ENCODE results near the gene ZNF219.

The ZNF219 gene

GRCh38 chr14:21084998-21085853 is 13.2 kb downstream of the ZNF219 start:
- DNase-seq, result no peak

DNA sequence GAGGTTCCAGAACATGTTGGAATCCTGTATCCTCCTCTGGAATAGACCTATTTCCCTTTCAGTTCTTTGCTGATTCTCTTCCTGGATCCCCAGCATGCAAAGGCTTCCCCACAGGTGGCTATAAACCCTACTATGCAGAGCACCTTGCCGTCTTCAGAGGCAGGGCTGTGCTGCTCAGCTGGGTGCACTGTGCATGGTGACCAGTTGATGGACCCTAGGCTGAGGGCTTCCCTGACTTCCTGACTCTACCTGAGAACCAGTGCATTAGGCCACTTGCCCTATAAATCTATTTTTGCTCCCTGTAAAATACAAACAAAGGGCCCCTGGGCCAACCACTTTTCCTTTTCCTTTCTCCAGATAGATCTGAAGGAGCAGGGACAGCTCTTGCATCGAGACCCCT is 14.1 kb downstream of the ZNF219 start:
- no peak for DNase-seq

DNA sequence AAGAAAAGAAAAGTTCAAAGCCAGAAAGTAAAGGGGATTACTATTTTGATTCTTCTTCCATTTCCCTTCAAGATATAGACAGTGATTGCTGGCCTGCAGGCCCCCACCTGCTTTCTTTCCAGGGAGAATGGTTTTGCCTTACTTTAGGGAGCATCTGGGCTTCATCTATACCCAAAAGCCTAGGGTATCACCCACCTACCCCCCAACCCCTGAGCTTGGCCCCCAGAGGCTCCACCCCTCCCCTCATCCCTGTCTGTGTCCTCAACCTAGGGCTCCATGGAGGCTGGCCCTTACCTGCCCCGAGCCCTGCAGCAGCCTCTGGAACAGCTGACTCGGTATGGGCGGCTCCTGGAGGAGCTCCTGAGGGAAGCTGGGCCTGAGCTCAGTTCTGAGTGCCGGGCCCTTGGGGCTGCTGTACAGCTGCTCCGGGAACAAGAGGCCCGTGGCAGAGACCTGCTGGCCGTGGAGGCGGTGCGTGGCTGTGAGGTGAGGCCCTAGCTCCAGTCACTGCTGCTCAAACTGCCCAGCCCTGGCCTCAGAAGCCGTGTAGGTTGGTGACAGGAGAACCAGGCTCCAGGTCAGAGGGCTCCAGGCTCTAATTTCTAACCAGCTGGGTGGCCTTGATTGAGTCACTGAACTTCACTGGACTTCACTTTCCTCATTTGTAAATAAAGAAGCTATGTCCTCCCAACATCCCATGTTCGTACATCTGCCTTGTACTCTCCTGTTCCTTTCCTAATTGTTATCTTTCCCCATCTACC is 14.7 kb downstream of the ZNF219 start:
- no peak for DNase-seq

DNA sequence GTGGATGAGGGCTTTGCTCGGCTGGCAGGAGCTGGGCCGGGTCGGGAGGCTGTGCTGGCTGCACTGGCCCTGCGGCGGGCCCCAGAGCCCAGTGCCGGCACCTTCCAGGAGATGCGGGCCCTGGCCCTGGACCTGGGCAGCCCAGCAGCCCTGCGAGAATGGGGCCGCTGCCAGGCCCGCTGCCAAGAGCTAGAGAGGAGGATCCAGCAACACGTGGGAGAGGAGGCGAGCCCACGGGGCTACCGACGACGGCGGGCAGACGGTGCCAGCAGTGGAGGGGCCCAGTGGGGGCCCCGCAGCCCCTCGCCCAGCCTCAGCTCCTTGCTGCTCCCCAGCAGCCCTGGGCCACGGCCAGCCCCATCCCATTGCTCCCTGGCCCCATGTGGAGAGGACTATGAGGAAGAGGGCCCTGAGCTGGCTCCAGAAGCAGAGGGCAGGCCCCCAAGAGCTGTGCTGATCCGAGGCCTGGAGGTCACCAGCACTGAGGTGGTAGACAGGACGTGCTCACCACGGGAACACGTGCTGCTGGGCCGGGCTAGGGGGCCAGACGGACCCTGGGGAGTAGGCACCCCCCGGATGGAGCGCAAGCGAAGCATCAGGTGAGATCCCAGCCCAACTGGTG is 16.8 kb downstream of the ZNF219 start:
- no peak for DNase-seq

DNA sequence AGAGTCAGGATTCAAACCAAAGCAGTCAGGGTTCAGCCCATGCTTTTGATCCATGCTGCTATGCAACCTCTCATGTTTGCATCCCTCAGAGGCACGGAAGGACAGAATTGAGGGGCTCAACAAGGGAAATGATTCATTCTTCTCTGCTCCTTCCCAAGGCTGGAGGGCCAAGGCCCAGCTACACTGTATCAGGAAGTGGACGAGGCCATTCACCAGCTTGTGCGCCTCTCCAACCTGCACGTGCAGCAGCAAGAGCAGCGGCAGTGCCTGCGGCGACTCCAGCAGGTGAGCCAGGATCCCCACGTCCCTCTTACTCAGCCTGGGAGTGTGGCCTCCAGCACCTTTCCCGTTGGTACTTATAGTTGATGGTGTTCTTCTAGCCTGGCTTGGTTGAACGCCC is 19.7 kb downstream of the ZNF219 start:
- DNase-seq, result no peak

DNA sequence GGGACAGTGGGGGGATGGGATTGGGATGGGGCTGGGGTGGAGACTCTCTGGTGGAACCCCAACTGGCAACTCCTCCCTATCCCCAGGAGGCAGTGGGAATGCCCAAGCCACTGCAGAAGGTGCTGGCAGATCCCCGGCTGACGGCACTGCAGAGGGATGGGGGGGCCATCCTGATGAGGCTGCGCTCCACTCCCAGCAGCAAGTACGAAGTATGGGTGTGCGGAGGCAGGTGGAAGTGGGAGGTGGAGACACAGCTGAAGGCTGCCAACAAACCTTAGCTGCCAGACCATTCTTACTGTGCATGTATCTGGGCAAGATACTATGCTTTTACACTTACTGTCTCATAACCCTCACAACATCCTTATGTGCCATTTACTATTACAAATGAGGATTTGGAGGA is 20.2 kb downstream of the ZNF219 start:
- DNase-seq, result no peak

GRCh38 chr14:21077672-21078071 is 20.8 kb downstream of the ZNF219 start:
- no peak for DNase-seq

- DNase-seq, result no peak
These were observed 22.6 kb downstream of the ZNF219 start for GRCh38 chr14:21075719-21076437.

DNA sequence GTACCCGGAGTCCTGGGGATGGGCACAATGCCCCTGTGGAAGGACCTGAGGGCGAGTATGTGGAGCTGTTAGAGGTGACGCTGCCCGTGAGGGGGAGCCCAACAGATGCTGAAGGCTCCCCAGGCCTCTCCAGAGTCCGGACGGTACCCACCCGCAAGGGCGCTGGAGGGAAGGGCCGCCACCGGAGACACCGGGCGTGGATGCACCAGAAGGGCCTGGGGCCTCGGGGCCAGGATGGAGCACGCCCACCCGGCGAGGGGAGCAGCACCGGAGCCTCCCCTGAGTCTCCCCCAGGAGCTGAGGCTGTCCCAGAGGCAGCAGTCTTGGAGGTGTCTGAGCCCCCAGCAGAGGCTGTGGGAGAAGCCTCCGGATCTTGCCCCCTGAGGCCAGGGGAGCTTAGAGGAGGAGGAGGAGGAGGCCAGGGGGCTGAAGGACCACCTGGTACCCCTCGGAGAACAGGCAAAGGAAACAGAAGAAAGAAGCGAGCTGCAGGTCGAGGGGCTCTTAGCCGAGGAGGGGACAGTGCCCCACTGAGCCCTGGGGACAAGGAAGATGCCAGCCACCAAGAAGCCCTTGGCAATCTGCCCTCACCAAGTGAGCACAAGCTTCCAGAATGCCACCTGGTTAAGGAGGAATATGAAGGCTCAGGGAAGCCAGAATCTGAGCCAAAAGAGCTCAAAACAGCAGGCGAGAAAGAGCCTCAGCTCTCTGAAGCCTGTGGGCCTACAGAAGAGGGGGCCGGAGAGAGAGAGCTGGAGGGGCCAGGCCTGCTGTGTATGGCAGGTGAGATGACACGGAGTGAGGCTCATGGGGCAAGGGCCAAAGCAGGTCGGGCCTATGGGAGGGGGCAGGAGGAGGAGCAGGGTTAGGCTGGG is 23.8 kb downstream of the ZNF219 start:
- DNase-seq, result no peak

- DNase-seq, result no peak
These were observed 24.5 kb downstream of the ZNF219 start for GRCh38 chr14:21073921-21074320.

GRCh38 chr14:21072781-21073339 is 25.6 kb downstream of the ZNF219 start:
- DNase-seq, result no peak

DNA sequence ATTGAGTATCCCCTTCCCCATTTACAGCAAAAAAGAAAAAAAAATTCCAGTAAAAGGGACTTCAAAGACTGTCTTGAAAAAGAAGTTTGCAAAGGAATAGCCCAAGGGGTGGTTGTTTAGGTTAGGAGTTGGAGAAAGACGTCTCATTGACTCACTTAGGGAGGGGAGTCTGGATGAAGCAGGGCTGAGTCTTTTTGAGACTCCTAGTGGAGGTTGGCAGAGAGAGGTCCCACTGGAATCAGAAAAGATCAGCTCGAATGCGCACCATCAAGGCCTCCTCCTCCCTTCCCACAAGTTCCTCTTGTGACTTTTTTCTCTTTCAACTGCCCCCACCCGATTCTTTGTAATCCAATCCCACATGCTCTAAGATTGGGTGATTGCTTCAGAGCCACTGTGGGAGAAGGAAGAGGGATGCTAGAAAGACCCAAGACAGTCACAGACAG is 26.4 kb downstream of the ZNF219 start:
- DNase-seq, result no peak

- peak; percentile 35 for DNase-seq
These were observed 27.0 kb downstream of the ZNF219 start for GRCh38 chr14:21071225-21072030.

DNA sequence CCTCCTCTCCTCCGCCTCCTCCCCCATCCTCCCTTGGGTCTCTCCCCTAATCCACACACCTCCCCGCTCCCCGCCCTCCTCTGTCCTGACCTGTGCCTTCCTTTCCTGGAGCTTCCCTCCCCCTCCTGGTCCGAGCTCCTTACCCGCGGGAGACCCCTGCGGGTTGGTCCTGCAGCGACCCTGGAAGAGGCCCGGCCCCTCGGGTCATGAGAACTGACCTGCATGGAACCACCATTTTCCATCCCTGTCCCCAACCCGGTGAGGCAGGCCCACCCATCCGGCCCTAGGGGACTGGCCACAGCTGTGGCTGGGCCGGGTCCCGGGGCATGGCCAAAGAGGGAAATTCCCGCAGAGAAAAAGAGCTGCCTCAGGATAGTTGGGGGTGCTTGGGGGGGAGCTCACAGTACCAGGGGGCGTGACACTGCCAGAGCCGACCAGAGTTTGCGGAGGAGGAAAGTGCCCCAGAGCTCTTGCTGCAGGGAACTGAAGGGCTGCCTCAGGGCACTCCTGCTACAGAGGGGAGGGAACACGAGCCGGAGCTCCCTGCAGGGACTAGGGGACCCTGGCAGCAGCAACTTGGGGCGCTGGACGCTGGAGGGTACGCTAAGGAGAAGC is 27.7 kb downstream of the ZNF219 start:
- no peak for DNase-seq

DNA sequence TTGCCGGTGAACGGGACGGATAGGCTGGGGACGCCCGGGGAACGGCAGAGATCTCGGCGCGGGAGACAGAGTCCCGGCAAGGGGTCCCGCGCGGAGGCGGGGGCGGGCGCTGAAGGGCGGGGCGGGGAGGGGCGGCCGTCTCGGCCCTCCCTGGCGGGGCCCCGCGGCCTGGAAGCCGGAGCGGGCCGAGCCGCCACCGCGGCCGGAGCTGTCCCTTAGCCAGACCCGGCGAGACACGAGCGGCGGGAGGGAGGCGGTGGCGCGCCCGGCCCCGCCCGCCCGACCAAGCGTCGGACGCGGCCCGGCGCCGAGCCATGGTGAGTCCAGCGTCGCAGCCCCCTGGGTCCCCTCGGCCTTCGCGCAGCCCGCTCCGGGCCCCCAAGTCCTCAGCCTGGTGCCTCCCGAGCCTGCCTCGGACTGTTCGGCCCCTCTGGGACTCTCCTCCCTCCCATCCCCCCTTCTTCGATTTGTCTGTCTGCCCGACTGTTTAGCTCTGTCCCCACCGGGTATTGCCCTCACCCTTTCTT is 28.3 kb downstream of the ZNF219 start, which contains the start of gene ARHGEF40:
TSS of gene ARHGEF40 (plus strand) at position 222 of the 527 bp plus-strand sequence. CDS start at position 315, 93 bp downstream.
- no peak for DNase-seq

- DNase-seq, result no peak
These were observed 28.9 kb downstream of the ZNF219 start for GRCh38 chr14:21069388-21070082.

DNA sequence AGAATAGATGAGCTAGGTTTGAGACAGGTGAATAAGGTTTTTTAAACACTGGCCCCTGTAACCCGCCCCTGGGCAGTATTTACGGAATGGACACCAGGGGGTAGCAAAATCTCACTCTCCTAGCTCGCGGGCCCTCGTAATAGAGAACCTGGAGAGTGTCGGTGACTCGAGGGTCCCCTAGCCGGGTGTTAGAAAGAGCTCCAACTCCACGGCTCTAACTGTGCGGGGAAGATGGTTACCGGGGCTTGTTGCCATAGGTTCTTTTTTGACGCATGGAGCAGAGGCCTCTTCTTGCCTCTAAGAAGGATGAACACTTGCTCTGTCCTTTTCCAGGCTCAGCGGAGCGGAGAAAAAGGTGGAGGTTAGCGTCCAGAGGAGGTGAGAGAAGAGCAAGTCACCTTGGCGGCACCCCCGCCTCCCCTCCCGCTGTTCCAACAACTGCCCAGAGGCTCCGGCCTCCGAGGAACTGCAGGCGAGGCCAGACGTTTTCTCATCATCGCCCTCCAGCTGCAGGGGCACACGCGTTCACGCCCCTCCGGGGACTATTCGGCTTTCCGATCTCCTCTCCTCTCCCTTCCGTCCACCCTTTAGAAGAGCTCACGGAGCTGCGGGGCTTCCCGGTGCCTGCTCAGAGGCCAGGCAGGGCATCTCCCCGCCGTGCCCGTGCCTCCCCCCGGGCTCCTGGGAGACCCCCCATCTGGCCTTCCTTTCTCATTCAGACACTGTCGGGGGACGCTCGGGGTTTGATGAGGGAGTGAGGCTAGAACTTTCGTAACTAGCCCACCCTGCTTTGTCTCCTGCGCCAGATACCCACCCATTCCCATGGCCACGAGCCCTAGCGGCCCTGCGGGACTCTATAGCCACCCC is 29.7 kb downstream of the ZNF219 start:
- peak; percentile 14 for DNase-seq

GRCh38 chr14:21066882-21067502 is 31.5 kb downstream of the ZNF219 start:
- no peak for DNase-seq
